ENCODE measurements around the gene ANGPT4.
"Not testable (repeated sequence)": the region's sequence is repeated elsewhere in the genome, so short reads cannot be mapped to it uniquely, and the experiment has no call there.

ANGPT4 gene

DNA sequence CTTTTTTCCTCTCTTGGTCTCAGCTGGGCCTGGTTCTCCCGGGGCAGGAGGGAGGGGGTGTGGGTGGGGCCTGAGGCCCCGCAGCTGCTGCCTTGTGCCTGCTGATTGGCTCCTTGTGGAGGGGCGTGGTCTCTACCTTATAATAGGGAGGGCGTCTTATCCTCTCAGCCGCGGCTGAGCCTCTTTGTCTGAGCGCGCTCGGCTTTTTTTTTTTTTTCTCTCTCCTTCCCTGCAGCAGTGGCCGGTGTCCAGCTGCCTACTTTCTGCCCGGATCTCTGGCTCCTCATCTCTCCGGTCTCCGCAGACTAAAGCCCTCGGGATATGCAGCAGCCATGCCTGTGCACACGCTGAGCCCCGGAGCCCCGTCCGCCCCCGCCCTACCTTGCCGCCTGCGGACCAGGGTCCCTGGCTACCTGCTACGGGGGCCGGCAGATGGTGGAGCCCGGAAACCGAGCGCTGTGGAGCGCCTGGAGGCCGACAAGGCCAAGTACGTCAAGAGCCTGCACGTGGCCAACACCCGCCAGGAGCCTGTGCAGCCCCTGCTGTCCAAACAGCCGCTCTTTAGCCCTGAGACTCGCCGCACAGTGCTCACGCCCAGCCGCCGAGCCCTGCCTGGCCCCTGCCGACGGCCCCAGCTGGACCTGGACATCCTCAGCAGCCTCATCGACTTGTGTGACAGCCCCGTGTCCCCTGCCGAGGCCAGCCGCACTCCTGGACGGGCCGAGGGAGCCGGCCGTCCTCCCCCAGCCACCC is 71.5 kb downstream of the ANGPT4 start:
- DNase-seq, result peak; percentile 91

GRCh38 chr20:843912-844311 is 72.2 kb downstream of the ANGPT4 start:
- DNase-seq, result no peak

- DNase-seq, result no peak
Observed at GRCh38 chr20:842547-842940, 73.6 kb downstream of the ANGPT4 start.

GRCh38 chr20:841568-842546 is 74.3 kb downstream of the ANGPT4 start:
- DNase-seq, result no peak

DNA sequence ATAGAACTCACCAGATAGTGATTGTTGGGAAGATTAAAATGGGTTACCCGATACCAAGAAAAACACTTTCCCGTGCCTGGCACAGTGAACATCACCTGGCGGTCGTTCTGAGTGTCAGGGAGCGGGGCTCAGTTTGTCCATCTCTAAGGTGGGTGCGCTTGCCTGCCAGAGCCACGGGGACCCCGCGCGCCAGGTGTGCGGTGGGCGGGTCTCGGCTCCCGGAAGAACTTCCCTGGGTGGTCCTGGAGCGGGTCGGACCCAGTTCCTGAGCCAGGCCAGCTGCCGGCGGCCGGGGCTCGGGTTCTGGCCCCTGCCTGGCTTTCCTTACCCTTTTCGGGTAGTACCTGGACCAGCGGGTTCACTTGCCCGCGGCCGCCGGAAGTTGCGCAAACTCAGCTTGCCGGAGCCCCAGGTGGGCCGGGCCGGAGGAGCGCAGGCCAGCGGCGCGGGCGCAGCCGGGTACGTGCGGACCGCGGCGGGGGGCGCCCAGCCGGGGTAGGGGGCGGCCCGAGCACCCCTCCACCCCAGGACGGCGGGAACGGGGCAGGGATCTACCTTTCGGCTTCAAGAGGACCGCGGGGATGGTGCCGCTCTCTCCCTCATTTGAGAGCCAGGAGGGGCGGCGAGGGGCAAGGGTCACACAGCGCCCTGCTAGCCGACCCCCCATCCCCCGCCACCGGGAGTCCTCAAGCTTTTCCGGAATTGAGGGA is 75.1 kb downstream of the ANGPT4 start:
- DNase-seq, result no peak

- no peak for DNase-seq
Observed at GRCh38 chr20:840503-840857, 75.7 kb downstream of the ANGPT4 start.

DNA sequence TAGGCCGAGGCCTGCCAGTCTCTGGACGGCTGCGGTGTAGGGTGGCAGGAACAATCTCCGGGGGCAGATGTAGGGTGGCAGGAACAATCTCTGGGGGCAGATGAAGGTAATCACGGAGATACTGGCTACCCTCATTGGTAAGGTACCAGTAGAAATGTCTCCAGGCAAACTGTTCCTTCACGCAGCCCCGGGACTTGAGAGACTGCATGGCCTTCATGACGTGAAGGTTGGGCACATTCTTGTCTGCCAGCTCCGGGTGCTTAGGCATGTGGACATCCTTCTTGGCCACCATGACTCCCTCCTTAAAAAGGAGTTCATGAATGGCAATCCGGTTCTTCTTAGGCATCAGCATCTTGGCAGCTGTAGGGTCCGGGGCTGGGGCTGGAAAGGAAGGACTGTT is 76.5 kb downstream of the ANGPT4 start:
- no peak for DNase-seq

- no peak for DNase-seq
Observed at GRCh38 chr20:839015-839414, 77.1 kb downstream of the ANGPT4 start.

DNA sequence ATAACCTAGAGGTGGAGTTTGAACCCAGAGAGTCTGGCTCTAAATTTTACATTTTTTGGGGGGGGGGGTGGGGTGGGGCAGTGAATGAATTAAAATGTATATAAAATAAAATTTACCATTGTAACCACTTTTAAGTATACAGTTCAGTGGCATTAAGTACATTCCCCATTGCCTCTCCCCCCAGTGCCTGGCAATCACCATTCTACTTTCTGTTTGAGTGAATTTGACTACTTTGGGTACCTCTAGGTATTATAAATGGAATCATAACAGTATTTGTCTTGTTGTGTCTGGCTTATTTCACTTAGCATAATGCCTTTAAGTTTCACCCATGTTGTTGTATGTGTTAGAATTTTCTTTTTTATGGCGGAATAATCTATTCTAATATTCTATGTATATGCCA is 79.9 kb downstream of the ANGPT4 start:
- no peak for DNase-seq

DNA sequence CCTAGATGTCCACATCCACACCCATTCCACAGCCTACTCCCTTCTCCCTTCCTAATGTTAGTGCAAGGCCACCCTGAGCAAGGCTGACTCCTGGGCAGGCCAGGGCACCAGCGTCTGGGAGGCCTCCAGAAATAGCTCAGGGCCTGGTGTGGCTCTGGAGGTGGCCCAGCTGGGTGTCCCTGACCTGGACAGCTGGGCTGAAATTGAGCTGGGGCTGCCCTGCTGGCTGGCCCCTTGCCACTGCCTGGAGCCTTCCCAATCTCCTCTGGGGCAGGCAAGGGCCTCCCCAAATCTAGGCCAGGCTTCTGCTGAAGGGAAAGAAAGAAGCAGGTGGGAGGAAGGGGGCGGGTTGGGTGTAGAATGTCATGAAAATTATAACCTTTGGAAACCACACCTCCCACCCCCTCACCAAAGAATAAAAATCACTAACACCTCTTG is 80.5 kb downstream of the ANGPT4 start:
- DNase-seq, result no peak

DNA sequence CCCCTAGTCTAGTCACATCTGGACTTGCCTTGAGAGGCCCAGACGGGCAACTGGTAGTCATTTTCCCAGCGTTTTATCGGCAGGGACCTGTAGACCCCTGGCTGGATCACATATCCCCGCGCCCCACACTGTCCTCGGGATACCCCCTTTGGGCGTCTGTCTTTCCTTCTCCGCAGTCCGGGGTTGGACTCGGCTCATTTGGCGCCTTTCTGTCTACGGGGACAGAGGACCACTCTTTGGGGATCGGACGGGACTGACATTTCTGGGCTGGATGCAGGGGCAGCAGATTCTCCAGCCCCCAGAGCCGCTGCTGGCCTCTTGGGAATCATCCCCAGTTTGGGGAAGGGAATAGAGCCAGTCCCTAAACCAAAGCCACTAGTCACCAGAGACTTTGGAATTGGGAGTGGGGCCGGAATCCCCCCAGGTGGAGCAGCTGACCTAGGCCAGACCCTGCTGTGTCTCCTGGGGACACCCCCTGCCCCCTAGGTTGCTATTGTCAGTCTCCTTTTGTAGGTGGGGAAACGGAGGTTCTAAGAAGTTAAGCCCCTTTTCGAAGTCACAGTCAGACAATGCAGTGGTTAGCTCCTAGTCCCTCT is 81.9 kb downstream of the ANGPT4 start:
- no peak for DNase-seq

DNA sequence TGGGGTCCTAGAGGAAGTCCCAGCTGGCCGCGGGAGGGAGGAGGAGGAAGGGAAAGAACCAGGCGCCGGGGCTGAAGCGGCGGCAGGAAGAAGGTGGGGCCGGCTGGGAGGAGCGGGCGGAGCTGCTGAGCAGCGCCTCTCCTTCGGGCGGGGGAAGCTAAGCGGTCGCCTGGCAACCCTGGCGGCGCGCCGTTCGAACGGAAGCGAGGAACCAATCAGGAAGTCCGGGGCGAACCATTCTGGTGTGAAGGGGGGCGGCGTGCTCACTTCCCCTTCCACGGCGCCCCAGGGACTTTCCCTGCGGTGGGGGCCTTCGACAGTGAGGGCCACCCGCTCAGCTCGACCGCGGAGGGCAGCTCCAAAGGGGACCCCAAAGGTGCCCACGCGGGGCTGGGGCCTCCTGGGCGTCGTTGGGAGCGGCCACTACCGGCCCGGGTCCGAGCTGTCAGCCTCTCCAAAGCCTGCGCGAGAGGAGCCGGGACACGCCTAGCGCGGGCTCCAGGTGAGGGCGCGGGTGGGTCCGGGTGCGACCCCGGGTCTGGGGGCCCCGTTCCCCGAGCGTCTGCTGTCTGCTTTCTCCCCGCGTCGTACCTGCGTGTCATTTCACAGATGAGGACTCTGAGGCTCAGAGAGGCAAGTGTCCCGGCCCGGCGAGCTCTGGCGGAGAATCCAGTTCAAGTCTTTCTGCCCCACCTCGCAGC is 82.5 kb downstream of the ANGPT4 start, which contains the start of gene FAM110A:
FAM110A (plus strand) TSS at position 266 of the 701 bp plus-strand sequence. CDS start 11,090 bp downstream, outside the sequence.
- peak; percentile 94 for DNase-seq

DNA sequence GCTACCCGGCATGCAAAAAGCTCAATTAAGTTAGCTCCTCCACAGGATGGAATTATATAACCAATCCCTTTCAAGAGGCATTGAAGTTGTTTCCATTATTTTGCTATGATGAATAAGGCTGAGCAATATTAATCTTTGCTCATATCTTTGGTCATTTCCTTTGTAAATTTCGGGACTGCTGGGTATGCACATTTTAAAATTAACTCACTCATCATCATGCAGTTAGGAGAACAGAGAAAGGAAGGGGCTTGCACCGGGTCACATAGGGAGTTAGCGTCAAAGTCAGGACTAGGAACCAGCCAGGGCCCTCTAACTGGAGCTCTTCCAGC is 83.0 kb downstream of the ANGPT4 start:
- no peak for DNase-seq

DNA sequence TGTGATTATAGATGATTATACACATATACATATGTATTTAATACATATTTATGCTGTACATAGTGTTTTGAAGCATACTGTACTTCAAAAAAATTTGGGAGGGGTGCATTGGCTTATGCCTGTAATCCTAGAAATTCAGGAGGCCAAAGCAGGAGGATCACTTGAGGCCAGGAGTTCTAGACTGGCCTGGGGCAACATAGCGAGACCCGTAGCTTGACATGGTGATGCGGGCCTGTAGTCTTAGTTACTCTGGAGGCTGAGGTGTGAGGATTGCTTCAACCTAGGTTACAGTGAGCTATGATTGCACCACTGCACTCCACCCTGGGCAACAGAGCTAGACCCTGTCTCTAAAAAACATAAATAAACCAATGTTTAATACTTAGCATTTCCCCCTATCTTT is 84.2 kb downstream of the ANGPT4 start:
- DNase-seq, result no peak

- no peak for DNase-seq
Observed at GRCh38 chr20:831251-831650, 84.9 kb downstream of the ANGPT4 start.

DNA sequence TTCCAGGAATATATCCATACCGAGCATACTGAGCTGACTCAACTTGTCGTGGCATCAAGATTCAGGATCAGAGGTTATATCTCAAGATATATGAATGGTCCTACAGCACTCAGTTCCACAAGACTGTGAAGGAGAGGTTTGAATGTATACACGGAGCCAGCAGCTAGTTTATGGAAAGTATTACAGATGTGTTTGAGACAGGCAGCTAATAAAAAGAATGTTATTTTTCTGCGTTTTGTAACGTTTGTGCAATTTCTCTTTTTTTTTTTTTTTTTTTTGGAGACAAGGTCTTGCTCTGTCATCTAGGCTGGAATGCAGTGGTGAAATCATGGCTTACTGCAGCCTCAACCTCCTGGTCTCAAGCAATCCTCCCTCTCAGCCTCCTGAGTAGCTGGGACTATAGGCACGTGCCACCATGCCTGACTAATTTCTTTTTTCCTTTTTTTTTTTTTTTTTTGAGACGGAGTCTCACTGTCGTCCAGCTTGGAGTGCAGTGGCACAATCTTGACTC is 86.1 kb downstream of the ANGPT4 start:
- DNase-seq, result peak; percentile 58

DNA sequence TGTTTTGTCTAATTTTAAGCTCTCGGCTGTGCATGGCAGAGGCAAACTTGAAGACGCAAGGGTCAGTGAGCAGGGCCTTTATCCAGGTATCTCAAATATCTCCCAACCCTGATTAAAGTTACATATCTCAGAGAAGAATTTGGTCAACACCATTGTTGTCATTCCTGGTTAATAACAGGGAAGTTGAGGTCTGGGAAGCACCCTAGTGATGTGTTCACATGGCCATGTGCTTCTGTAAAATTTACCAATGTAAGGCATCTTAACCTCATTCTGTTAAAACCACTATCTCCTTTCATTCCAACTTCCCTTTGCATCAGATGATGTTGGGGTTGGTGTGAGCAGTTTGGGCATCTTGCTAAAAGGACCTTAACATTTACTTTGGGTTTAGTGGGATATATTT is 86.6 kb downstream of the ANGPT4 start:
- peak; percentile 37 for DNase-seq

DNA sequence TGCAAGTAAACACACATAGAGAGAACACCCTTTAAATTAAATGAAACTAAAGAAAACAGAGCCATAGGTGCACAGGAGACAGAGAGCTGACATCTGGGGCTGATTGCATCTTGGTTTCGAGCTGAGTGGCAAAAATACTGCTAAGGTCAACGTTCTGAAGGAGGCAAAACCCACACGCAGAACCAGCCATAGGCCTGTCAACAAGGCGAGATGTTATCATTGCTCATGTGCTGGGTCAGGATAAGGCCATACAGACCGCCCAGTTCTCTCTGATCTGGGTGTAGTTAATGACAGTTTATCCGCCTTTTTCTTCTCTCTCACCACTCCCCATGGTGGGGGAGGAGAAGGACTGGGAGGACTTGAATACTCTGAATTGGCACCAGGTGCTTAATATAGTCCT is 87.1 kb downstream of the ANGPT4 start:
- no peak for DNase-seq

- DNase-seq, result not testable (repeated sequence)
Observed at GRCh38 chr20:827981-828380, 88.2 kb downstream of the ANGPT4 start.

DNA sequence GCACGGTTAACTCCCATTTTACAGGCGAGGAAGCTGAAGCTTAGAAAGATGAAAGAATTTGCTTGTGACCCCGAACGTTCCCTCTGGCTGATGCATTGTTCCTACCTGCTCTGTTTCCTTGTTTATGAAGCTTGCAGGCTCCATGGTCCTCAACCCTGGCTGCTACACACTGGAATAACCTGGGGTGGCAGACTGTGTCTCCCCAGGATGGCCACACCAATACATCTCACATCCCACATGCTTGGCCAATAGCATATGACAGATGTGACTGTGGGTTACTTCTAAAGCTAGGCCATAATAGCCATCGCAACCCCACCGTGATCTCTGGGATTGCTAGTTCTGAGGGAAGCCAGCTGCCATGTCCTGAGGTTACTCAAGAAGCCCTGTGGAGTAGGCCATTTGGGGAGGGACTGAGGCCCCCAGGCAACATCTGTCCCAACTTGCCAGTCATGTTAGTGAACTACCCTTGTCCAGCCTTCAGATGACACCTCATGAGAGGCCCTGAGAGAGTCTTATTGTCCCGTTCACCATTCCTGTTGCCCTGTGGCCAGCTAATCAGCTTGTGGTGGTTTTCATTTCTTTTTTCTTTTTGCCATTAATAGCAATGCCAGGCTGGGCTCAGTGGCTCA is 89.3 kb downstream of the ANGPT4 start:
- no peak for DNase-seq

GRCh38 chr20:825710-826421 is 90.3 kb downstream of the ANGPT4 start:
- no peak for DNase-seq
